Measurements from ENCODE around the gene RXYLT1. TPM values are rescaled to one million over a fixed set of nuclear protein-coding genes. Genes with fewer than 3 reads are reported as not detected.

Gene RXYLT1
- polyA plus RNA-seq, 1 donor from 2014 or later: 30.5 TPM

DNA sequence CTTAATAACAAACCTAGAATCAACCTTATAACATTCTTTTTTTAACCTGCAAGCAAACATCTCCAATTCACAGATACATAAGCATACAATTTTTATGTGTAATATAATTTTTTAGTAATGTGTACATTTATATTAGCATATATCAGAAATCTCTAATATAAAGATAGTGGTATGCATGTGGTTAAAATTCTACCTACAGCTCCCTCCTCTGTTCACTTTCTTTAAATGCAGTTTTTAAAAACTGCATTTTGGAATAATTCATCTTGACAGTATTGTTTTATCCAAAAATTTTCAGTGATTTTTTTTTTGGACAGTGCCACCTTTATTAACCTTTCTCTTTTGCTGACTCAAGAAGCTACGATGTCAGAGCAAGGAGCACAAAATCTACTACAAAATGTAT, 13.2 kb upstream of the RXYLT1 start:
- no peaks in the 10 kb centered on the region for H3K79me2 ChIP-seq (replicated peaks; ENCODE audit: insufficient read depth, low read length)
- no peaks in the 10 kb centered on the region for H3K9me2 ChIP-seq (ENCODE audit: insufficient read depth, low read length)
- H4K20me1 ChIP-seq (ENCODE audit: insufficient read depth): no peaks in the 10 kb centered on the region
- no peaks in the 10 kb centered on the region for H3K27me3 ChIP-seq (ENCODE audit: insufficient read depth, low read depth, low read length)
- no peak for TF ChIP-seq EP300 (conservative IDR thresholded peaks at IDR 0.05; ENCODE audit: poor library complexity, severe bottlenecking)
- TF ChIP-seq POLR2AphosphoS5 (IDR thresholded peaks at IDR 0.05): no peak
- TF ChIP-seq SMC3 (conservative IDR thresholded peaks at IDR 0.05; ENCODE audit: poor library complexity): no peak
- TF ChIP-seq, protein P1, sequence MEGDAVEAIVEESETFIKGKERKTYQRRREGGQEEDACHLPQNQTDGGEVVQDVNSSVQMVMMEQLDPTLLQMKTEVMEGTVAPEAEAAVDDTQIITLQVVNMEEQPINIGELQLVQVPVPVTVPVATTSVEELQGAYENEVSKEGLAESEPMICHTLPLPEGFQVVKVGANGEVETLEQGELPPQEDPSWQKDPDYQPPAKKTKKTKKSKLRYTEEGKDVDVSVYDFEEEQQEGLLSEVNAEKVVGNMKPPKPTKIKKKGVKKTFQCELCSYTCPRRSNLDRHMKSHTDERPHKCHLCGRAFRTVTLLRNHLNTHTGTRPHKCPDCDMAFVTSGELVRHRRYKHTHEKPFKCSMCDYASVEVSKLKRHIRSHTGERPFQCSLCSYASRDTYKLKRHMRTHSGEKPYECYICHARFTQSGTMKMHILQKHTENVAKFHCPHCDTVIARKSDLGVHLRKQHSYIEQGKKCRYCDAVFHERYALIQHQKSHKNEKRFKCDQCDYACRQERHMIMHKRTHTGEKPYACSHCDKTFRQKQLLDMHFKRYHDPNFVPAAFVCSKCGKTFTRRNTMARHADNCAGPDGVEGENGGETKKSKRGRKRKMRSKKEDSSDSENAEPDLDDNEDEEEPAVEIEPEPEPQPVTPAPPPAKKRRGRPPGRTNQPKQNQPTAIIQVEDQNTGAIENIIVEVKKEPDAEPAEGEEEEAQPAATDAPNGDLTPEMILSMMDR (IDR thresholded peaks at IDR 0.05; ENCODE audit: poor library complexity, severe bottlenecking): peak; percentile 25
- TF ChIP-seq TAF1 (IDR thresholded peaks at IDR 0.05; ENCODE audit: low read depth): no peak
- TF ChIP-seq, protein P2, sequence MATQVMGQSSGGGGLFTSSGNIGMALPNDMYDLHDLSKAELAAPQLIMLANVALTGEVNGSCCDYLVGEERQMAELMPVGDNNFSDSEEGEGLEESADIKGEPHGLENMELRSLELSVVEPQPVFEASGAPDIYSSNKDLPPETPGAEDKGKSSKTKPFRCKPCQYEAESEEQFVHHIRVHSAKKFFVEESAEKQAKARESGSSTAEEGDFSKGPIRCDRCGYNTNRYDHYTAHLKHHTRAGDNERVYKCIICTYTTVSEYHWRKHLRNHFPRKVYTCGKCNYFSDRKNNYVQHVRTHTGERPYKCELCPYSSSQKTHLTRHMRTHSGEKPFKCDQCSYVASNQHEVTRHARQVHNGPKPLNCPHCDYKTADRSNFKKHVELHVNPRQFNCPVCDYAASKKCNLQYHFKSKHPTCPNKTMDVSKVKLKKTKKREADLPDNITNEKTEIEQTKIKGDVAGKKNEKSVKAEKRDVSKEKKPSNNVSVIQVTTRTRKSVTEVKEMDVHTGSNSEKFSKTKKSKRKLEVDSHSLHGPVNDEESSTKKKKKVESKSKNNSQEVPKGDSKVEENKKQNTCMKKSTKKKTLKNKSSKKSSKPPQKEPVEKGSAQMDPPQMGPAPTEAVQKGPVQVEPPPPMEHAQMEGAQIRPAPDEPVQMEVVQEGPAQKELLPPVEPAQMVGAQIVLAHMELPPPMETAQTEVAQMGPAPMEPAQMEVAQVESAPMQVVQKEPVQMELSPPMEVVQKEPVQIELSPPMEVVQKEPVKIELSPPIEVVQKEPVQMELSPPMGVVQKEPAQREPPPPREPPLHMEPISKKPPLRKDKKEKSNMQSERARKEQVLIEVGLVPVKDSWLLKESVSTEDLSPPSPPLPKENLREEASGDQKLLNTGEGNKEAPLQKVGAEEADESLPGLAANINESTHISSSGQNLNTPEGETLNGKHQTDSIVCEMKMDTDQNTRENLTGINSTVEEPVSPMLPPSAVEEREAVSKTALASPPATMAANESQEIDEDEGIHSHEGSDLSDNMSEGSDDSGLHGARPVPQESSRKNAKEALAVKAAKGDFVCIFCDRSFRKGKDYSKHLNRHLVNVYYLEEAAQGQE (IDR thresholded peaks at IDR 0.05; ENCODE audit: borderline replicate concordance): no peak
- TF ChIP-seq MXI1 (conservative IDR thresholded peaks at IDR 0.05; ENCODE audit: poor library complexity, severe bottlenecking): no peak
- TF ChIP-seq EZH2 (IDR thresholded peaks at IDR 0.05; ENCODE audit: borderline replicate concordance, insufficient read depth, low read length, poor library complexity, severe bottlenecking): no peak
- no peak overlapping the region for H3K4me2 ChIP-seq (ENCODE audit: low read length)
- no peak overlapping the region for H3K9ac ChIP-seq (ENCODE audit: low read length)
- no peak overlapping the region for H3K27ac ChIP-seq (ENCODE audit: low read length)
- no peaks in the 10 kb centered on the region for H3F3A ChIP-seq (ENCODE audit: insufficient read depth, low read length, poor library complexity, severe bottlenecking)
- no peak overlapping the region for H2AFZ ChIP-seq (ENCODE audit: low read depth, low read length)
- H3K9me3 ChIP-seq (ENCODE audit: low read length): no peaks in the 10 kb centered on the region
- no peak overlapping the region for H3K4me3 ChIP-seq (ENCODE audit: low read length)
- H3K36me3 ChIP-seq (ENCODE audit: insufficient read depth, low read length): no peaks in the 10 kb centered on the region

DNA sequence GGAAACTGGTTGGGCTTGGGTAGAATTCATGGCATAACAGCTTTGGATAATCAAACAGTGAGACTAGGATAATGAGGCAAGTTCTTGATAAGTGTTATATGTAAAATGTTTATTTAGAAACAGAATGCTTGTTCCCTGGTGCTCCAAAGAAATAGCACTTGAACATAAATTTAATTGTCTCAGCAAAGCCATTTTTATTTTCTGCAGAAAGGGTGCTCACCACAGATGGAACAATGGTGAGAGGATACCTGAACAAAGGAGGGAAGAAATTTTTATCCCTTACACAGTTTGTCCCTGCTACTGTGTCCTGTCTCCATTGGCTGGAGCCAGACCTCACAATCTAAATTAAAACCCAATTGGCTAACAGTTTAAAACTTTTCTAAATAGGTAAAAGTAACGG, 9.3 kb upstream of the RXYLT1 start:
- no peak for TF ChIP-seq EP300 (conservative IDR thresholded peaks at IDR 0.05; ENCODE audit: poor library complexity, severe bottlenecking)
- no peak for TF ChIP-seq POLR2AphosphoS5 (IDR thresholded peaks at IDR 0.05)
- TF ChIP-seq, protein P1 (IDR thresholded peaks at IDR 0.05; ENCODE audit: poor library complexity, severe bottlenecking): no peak
- TF ChIP-seq EZH2 (IDR thresholded peaks at IDR 0.05; ENCODE audit: borderline replicate concordance, insufficient read depth, low read length, poor library complexity, severe bottlenecking): no peak
- TF ChIP-seq, protein P2 (IDR thresholded peaks at IDR 0.05; ENCODE audit: borderline replicate concordance): no peak
- no peak for TF ChIP-seq TAF1 (IDR thresholded peaks at IDR 0.05; ENCODE audit: low read depth)
- no peak for TF ChIP-seq RAD21 (conservative IDR thresholded peaks at IDR 0.05)
- TF ChIP-seq MXI1 (conservative IDR thresholded peaks at IDR 0.05; ENCODE audit: poor library complexity, severe bottlenecking): no peak
- no peak for TF ChIP-seq SMC3 (conservative IDR thresholded peaks at IDR 0.05; ENCODE audit: poor library complexity)
- no peaks in the 10 kb centered on the region for H3K9me3 ChIP-seq (ENCODE audit: low read length)
- H3K4me2 ChIP-seq (ENCODE audit: low read length): no peak overlapping the region
- no peak overlapping the region for H3K27ac ChIP-seq (ENCODE audit: low read length)
- no peaks in the 10 kb centered on the region for H3K27me3 ChIP-seq (ENCODE audit: insufficient read depth, low read depth, low read length)
- H3K79me2 ChIP-seq (replicated peaks; ENCODE audit: insufficient read depth, low read length): no peaks in the 10 kb centered on the region
- no peaks in the 10 kb centered on the region for H3K36me3 ChIP-seq (ENCODE audit: insufficient read depth, low read length)
- no peaks in the 10 kb centered on the region for H3F3A ChIP-seq (ENCODE audit: insufficient read depth, low read length, poor library complexity, severe bottlenecking)
- H3K4me3 ChIP-seq (ENCODE audit: low read length): no peak overlapping the region
- no peak overlapping the region for H3K9ac ChIP-seq (ENCODE audit: low read length)
- no peaks in the 10 kb centered on the region for H4K20me1 ChIP-seq (ENCODE audit: insufficient read depth)
- no peak overlapping the region for H2AFZ ChIP-seq (ENCODE audit: low read depth, low read length)
- H3K9me2 ChIP-seq (ENCODE audit: insufficient read depth, low read length): no peaks in the 10 kb centered on the region
